PC-9 (cell line): Measurements from ENCODE around the gene F3. TPM values are rescaled to one million over a fixed set of nuclear protein-coding genes. Genes with fewer than 3 reads are reported as not detected.
A peak's percentile ranks its signal among the peaks of the same experiment; 100 is the strongest.

Source experiments
- BruUV-seq: library from RNA; stranded (reverse); fragments of 400-500 nt; replicated peaks from 2 replicates; lab custom pipeline; 2021; lab: Mats Ljungman, UMichigan
- CTCF ChIA-PET: fragments of 300-600 bp; sonication (Branson Sonifier 250); formaldehyde crosslinking; loops from one replicate; lab custom pipeline; 2022; ENCODE audit warnings: antibody characterized with exemption; lab: Charles Lee
- POLR2A ChIA-PET: fragments of 300-600 bp; sonication (Branson Sonifier 250); formaldehyde crosslinking; loops from one replicate; lab custom pipeline; 2022; ENCODE audit warnings: antibody characterized with exemption; ENCODE audit not compliant: unreplicated experiment; lab: Charles Lee
- DNase-seq, 2 experiments: peaks; one replicate each; pipeline versions ENCODE4 v3.0.0 to v3.0.0-alpha.2; 2015 to 2022; ENCODE audit warnings: mixed read lengths in 1 of 2
- H2AFZ ChIP-seq: fragments of 200-600 bp; sonication (generic); 2 replicates; pipeline ENCODE4 v1.8.1; 2017; ENCODE audit warnings: antibody characterized with exemption
- H3F3A ChIP-seq: fragments of 200-600 bp; sonication (generic); 2 replicates; pipeline ENCODE4 v1.8.1; 2017; ENCODE audit warnings: antibody characterized with exemption, mild to moderate bottlenecking, low read depth; ENCODE audit not compliant: insufficient read depth
- H3K27ac ChIP-seq: fragments of 200-600 bp; sonication (generic); 2 replicates; pipeline ENCODE4 v1.6.1; 2016; ENCODE audit warnings: mixed run types
- H3K27me3 ChIP-seq: fragments of 200-600 bp; sonication (generic); 2 replicates; pipeline ENCODE4 v1.6.1; 2016; ENCODE audit warnings: low read depth, mixed run types; ENCODE audit not compliant: insufficient read depth
- H3K36me3 ChIP-seq: fragments of 200-600 bp; sonication (generic); 2 replicates; pipeline ENCODE4 v1.6.1; 2016; ENCODE audit warnings: low read depth, mixed run types
- H3K4me1 ChIP-seq: fragments of 200-600 bp; sonication (generic); replicated peaks from 2 replicates; pipeline ENCODE4 v1.6.1; 2016; ENCODE audit warnings: mixed run types; ENCODE audit not compliant: insufficient read depth
- H3K4me2 ChIP-seq: fragments of 200-600 bp; sonication (generic); 2 replicates; pipeline ENCODE4 v1.6.1; 2017; ENCODE audit warnings: mixed run types
- H3K4me3 ChIP-seq: fragments of 200-600 bp; sonication (generic); 2 replicates; pipeline ENCODE4 v1.6.1; 2016; ENCODE audit warnings: mixed run types
- H3K79me2 ChIP-seq: fragments of 200-600 bp; sonication (generic); 2 replicates; pipeline ENCODE4 v1.6.1; 2017; ENCODE audit warnings: low read depth, mixed run types
- H3K9me2 ChIP-seq: fragments of 200-600 bp; sonication (generic); 2 replicates; pipeline ENCODE4 v1.8.1; 2017; ENCODE audit warnings: mild to moderate bottlenecking; ENCODE audit not compliant: insufficient read depth
- H3K9me3 ChIP-seq: fragments of 200-600 bp; sonication (generic); 2 replicates; pipeline ENCODE4 v1.8.1; 2016; ENCODE audit warnings: low read depth; ENCODE audit not compliant: insufficient read depth
- H4K20me1 ChIP-seq: fragments of 200-600 bp; sonication (generic); 2 replicates; pipeline ENCODE4 v1.8.1; 2017; ENCODE audit not compliant: insufficient read depth
- CTCF ChIP-seq: fragments of 200-600 bp; sonication (generic); conservative IDR thresholded peaks from 2 replicates; pipeline ENCODE4 v1.6.1; 2017; ENCODE audit warnings: mixed run types, antibody characterized with exemption, mild to moderate bottlenecking, moderate library complexity
- EZH2 ChIP-seq: fragments of 200-600 bp; sonication (generic); IDR thresholded peaks from 2 replicates; pipeline ENCODE4 v1.8.0; 2017; ENCODE audit warnings: antibody characterized with exemption, low read depth
- intact Hi-C: fragments of 100-400 bp; cut with micrococcal nuclease; formaldehyde crosslinking; loops from one replicate; pipeline ENCODE4 v1.10.0; 2022; ENCODE audit not compliant: unreplicated experiment
- total RNA-seq: library from RNA; stranded (reverse); gene quantifications from 2 replicates; pipeline ENCODE4 v1.2.3, GENCODE V29; 2021

The F3 gene
- total RNA-seq, 1 experiment from 2014 or later = 335 TPM

- Histone ChIP-seq H3K27me3 (no peaks in the 10 kb centered on the region), H4K20me1 (no peaks in the 10 kb centered on the region), H2AFZ (no peak overlapping the region), H3K4me2 (no peak overlapping the region), H3K4me1 (peaks cover 12% of the 10 kb centered on the region), H3K79me2 (no peaks in the 10 kb centered on the region), H3K27ac (no peak overlapping the region), H3K4me3 (no peak overlapping the region), H3K9me3 (no peaks in the 10 kb centered on the region), H3F3A (peaks cover 18% of the 10 kb centered on the region), H3K36me3 (0 out of 2 replicates have a peak, but pooled peaks cover 15% of the 10 kb centered on the region), H3K9me2 (no peaks in the 10 kb centered on the region)
- BruUV-seq = no TSS peak
- TF ChIP-seq EZH2 (no peak), CTCF (peak; percentile 63)
- POLR2A ChIA-PET = interaction anchor here (0.6 kb wide), 1 partner anchor 116 kb away, joined by 3 read pairs; no protein-coding TSS in a partner anchor
- no peak for DNase-seq
- intact Hi-C loops = loop anchor here (1.0 to 5.0 kb wide), 3 partner anchors 280 to 521 kb away; no protein-coding TSS in a partner anchor
- CTCF ChIA-PET = interaction anchor here (0.5 kb wide), 1 partner anchor 634 kb away, joined by 4 read pairs; no protein-coding TSS in a partner anchor
Observed at GRCh38 chr1:94522304-94522703, 19.3 kb downstream of the F3 start.

DNA sequence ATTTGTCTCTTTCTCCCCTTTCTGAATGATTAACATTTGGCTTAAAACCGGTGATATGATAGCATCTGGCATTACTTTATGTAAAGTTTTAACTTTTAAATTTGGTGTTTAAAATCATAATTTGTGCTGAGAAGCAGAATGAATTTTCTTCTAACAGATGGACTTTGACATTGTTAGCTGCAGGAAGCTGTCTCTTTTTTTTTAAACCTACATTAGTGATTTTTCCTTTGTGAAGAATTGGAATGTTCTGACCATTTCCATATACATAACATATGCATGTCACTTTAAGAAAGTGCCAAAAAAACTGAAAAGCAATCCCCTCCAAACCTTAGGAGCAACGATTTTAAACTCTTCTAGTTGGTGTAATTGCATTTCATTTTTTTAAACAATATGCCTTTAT is 22.2 kb downstream of the F3 start:
- H3K4me2 ChIP-seq = no peak overlapping the region
- H2AFZ ChIP-seq = no peak overlapping the region
- H3K9me3 ChIP-seq = no peaks in the 10 kb centered on the region
- no TSS peak for BruUV-seq
- ChIA-PET CTCF (no interaction called here), POLR2A (no interaction called here)
- no peaks in the 10 kb centered on the region for H3K9me2 ChIP-seq
- TF ChIP-seq EZH2 (no peak), CTCF (no peak)
- H3F3A ChIP-seq = peaks cover 15% of the 10 kb centered on the region; the same call in 1 of the 2 replicates
- no peak overlapping the region for H3K4me3 ChIP-seq
- no peak overlapping the region for H3K27ac ChIP-seq
- H4K20me1 ChIP-seq = no peaks in the 10 kb centered on the region
- no peaks in the 10 kb centered on the region for H3K27me3 ChIP-seq
- intact Hi-C loops = no loop called here
- DNase-seq = no peak
- 0 out of 2 replicates have a peak, but pooled peaks cover 18% of the 10 kb centered on the region for H3K36me3 ChIP-seq
- peaks cover 3% of the 10 kb centered on the region for H3K4me1 ChIP-seq
- no peaks in the 10 kb centered on the region for H3K79me2 ChIP-seq

DNA sequence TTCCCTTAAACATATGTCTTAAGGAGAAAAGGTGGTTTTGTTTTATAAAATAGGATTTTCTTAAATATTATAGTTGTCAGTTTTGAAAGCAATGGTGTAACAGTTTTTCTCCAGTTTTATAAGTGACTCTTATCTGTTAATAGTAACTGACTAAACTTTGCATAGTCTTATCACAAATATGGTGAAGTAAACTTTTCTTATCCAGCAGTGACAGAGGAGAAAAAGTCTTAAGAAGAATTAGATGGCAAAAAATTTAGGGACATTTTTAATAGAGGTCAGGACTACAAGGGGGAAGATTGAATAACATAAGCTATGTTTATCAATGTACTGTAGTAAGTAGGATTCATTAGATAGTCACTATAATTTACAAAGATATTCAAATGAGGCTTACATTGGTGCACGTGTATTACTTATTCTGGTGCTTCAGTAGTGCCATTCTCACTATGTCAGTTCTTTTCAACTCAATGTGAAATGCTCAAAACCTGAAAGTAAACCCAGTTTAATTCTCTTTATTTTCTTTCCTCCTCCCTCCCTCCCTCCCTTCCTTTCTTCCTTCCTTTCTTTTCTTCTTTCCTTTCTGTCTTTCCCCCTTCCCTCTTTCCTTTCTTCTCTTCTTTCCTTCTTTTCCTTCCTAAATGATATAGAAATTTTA is 26.1 kb downstream of the F3 start:
- H3K27me3 ChIP-seq = no peaks in the 10 kb centered on the region
- no peaks in the 10 kb centered on the region for H3K9me2 ChIP-seq
- H3F3A ChIP-seq = peaks cover 21% of the 10 kb centered on the region
- 0 out of 2 replicates have a peak, but pooled peaks cover 20% of the 10 kb centered on the region for H3K36me3 ChIP-seq
- POLR2A ChIA-PET = interaction anchor here (0.6 kb wide), 1 partner anchor 98 kb away, joined by 4 read pairs; no protein-coding TSS in a partner anchor
- no peaks in the 10 kb centered on the region for H3K9me3 ChIP-seq
- CTCF ChIA-PET = interaction anchor here (0.7 to 1.6 kb wide), 2 partner anchors 290 to 486 kb away, joined by 4 to 5 read pairs; no protein-coding TSS in a partner anchor
- BruUV-seq = no TSS peak
- 0 out of 2 replicates have a peak overlapping the region, but pooled peaks have one; percentile 21 for H3K27ac ChIP-seq
- H3K4me1 ChIP-seq = peaks cover 11% of the 10 kb centered on the region
- intact Hi-C loops = loop anchor here (2.0 kb wide), 1 partner anchor 287 kb away; no protein-coding TSS in a partner anchor
- no peak overlapping the region for H3K4me2 ChIP-seq
- TF ChIP-seq EZH2 (no peak), CTCF (no peak)
- H3K79me2 ChIP-seq = no peaks in the 10 kb centered on the region
- no peak overlapping the region for H2AFZ ChIP-seq
- DNase-seq = peak in 1 of 2 experiments; percentile 28
- no peaks in the 10 kb centered on the region for H4K20me1 ChIP-seq
- H3K4me3 ChIP-seq = no peak overlapping the region
